Left colon (tissue), 2 donors: Measurements from ENCODE around the gene SFTPA2. TPM values are rescaled to one million over a fixed set of nuclear protein-coding genes. Genes with fewer than 3 reads are reported as not detected.
"Not testable (repeated sequence)": the region's sequence is repeated elsewhere in the genome, so short reads cannot be mapped to it uniquely, and the experiment has no call there.

Source experiments
- ATAC-seq: fragments of 200-7000 bp; cut with Tn5 transposase; one replicate; pipeline ENCODE4 v1.9.1; 2020; ENCODE audit warnings: mild to moderate bottlenecking, moderate library complexity
- DNase-seq, 2 donors: peaks; one replicate each; pipeline ENCODE4 v3.0.0-alpha.2; 2020
- intact Hi-C, 2 donors: fragments of 100-400 bp; cut with DNase I in 1 of 2; cut with micrococcal nuclease in 1 of 2; formaldehyde crosslinking; loops; one replicate each; pipeline versions ENCODE4 v1.11.2 to v1.14.0; 2022; cut with DNase I, micrococcal nuclease
- long read RNA-seq: library from polyadenylated mRNA; unstranded; transcript quantifications from one replicate; pipeline ENCODE4 v2.0.0, GENCODE V29; 2021
- total RNA-seq, 2 donors: library from RNA; stranded (reverse); fragmentation: NEBNext Ultra II Directional; extraction: Animal tissue kit (Norgen Biotek cat#: 25700); gene quantifications; one replicate each; pipeline ENCODE4 v1.2.1, GENCODE V29; 2021
- donor health status: DM: no; HTN: no; CAD: no.
- donor health status: DM: yes; HTN: yes; CAD: no.

Gene SFTPA2
- total RNA-seq, result 1 to 10 TPM; 1.6 to 3.5 TPM
- long read RNA-seq, result 0 reads

DNA sequence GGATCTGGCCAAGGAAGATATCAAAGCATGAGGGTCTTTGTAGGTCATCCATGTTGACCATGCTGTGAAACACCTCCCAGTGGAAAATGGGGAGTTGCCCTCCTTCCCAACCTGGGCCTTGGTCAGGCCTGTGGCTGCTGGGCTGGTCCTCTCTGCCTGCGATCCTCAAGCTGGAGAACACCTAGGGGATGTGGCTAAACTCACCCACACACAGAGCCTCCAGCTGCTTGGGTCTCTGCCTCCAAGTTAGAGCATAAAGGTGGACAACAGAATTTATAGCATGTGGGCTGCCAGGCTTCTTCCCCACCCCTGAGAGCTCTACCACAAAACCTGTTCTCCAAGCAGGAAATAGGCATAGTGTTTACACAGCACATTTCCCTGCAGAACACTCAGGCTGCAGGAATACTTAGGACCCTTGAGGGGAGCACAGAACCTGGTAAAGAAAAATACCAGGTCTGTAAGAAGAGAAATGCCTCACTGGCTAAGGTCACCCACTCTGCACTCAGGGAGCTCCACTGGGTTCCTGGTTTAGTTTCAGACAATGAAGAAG, at the start of gene SFTPA2:
TSS of gene SFTPA2 (minus strand) at position 248 of the 550 bp plus-strand sequence. CDS start 924 bp downstream, outside the sequence.
- ATAC-seq (peak; percentile 78), DNase-seq (peak in 1 of 2 donors; percentile 14)
- intact Hi-C loops, result no loop called here

DNA sequence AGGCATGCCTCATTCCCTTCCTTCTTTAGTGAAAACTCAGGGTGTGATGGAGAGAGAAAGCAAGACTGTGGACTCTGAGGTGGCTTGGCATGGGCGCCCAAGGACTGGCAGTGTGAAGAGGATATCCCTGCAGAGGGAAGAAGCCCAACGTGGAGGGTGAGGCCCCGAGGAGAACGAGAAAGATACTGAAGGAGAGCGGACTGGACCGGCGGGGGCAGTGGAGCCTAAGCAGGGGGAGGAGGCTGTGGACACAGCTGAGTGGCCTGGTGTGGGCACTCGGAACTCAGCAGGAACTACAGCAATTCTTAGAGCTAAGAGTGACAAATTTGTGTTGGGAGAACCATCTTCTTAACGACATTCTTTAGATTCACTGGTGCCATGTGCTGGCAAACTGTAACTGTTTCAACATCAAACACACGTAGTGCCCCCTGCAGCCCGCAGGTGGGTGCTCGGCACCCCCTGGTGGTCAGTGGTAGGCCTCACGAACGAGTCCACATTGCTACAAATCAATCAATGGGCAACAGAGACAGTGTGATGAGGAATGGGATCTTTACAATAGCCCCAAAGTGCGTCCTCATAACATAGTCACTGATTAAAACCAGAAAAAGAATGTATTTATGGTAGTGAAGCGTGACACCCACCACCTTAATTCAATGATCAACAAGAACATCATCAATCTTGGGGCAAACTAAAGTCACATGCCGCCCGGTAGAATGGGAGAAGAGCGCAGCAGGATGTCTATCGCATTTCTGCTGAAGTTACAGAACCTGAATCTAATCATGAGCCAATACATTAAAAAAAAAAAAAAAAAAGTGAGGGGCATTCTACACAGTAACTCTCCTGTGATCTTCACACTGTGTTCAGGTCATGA, 48.5 kb upstream of the SFTPA2 start:
- intact Hi-C loops, result no loop called here
- DNase-seq (peak in 1 of 2 donors; percentile 58), ATAC-seq (peak; percentile 62)

- no peak for ATAC-seq
- intact Hi-C loops, result no loop called here
Observed at GRCh38 chr10:79605308-79605707, 45.1 kb upstream of the SFTPA2 start.

GRCh38 chr10:79604294-79604693, 44.1 kb upstream of the SFTPA2 start:
- no peak for DNase-seq
- intact Hi-C loops, result no loop called here
- ATAC-seq, result no peak

More at GRCh38 chr10:79605308-79605707, 45.1 kb upstream of the SFTPA2 start:
- DNase-seq, result no peak

DNA sequence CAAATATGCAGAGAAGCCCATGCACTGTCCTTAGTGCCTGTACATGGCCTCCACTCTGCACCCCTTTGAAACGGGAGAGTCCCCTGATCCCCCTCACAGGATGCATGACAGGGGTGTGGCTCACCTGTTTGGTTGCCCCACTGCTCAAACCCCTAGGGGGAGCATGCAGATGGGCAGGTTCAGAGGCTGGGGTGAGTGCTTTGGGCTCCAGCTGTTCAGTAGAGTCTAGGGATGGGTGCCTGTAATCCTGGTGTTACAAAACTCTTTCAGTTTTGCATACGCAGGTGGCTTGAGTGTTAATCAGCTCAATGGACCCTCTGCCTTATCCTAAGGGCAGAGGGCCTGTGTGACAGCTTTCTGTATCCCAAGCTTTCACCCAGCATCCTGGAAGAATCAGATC, 42.7 kb upstream of the SFTPA2 start:
- intact Hi-C loops, result no loop called here
- no peak for ATAC-seq
- no peak for DNase-seq

- no peak for ATAC-seq
- DNase-seq, result no peak
- intact Hi-C loops, result no loop called here
Observed at GRCh38 chr10:79601939-79602338, 41.7 kb upstream of the SFTPA2 start.

- intact Hi-C loops, DNase-seq, ATAC-seq: not testable (repeated sequence)
Observed at GRCh38 chr10:79599644-79600043, 39.4 kb upstream of the SFTPA2 start.

GRCh38 chr10:79595510-79595909, 35.3 kb upstream of the SFTPA2 start:
- ATAC-seq, result no peak
- intact Hi-C loops, result no loop called here

DNA sequence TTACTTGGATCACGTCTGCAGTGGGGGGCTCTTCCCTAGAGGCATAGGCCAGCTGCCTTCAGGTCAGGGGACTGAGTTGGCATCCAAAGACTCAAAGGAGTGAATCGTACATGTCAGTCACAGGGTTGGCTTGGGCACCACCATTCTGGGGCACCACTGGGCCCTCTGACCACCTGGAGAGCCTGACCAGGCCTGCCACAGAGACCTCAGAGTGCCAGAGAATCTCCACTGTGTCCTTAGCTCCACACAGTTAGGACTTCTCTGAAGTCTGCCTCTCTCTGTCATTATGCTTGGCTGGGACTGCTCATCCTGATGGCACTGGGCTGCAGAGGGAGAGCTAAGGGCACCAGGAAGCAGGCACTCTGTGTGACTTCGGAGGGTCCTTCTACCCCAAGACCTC, 34.4 kb upstream of the SFTPA2 start:
- intact Hi-C loops, ATAC-seq, DNase-seq: not testable (repeated sequence)

More at GRCh38 chr10:79595510-79595909, 35.3 kb upstream of the SFTPA2 start:
- no peak for DNase-seq

- no peak for DNase-seq
- no peak for ATAC-seq
- intact Hi-C loops, result no loop called here
Observed at GRCh38 chr10:79593377-79593776, 33.2 kb upstream of the SFTPA2 start.

- ATAC-seq, result no peak
- intact Hi-C loops, result no loop called here
Observed at GRCh38 chr10:79588800-79589199, 28.6 kb upstream of the SFTPA2 start.

GRCh38 chr10:79586933-79587332, 26.7 kb upstream of the SFTPA2 start:
- no peak for ATAC-seq
- DNase-seq, result no peak
- intact Hi-C loops, result no loop called here

More at GRCh38 chr10:79588800-79589199, 28.6 kb upstream of the SFTPA2 start:
- no peak for DNase-seq

GRCh38 chr10:79585870-79586527, 25.8 kb upstream of the SFTPA2 start:
- intact Hi-C loops, result no loop called here

GRCh38 chr10:79583488-79584024, 23.3 kb upstream of the SFTPA2 start:
- DNase-seq, result no peak
- intact Hi-C loops, result no loop called here
- ATAC-seq, result no peak

More at GRCh38 chr10:79585870-79586527, 25.8 kb upstream of the SFTPA2 start:
- DNase-seq (no peak), ATAC-seq (no peak)

GRCh38 chr10:79582954-79583353, 22.7 kb upstream of the SFTPA2 start:
- intact Hi-C loops, ATAC-seq, DNase-seq: not testable (repeated sequence)

GRCh38 chr10:79582096-79582495, 21.9 kb upstream of the SFTPA2 start:
- ATAC-seq (no peak), DNase-seq (no peak)
- intact Hi-C loops, result no loop called here

GRCh38 chr10:79581044-79581443, 20.8 kb upstream of the SFTPA2 start:
- ATAC-seq, result no peak
- DNase-seq, result no peak
- intact Hi-C loops, result no loop called here

GRCh38 chr10:79579361-79579760, 19.2 kb upstream of the SFTPA2 start:
- no peak for DNase-seq
- intact Hi-C loops, result no loop called here
- no peak for ATAC-seq

DNA sequence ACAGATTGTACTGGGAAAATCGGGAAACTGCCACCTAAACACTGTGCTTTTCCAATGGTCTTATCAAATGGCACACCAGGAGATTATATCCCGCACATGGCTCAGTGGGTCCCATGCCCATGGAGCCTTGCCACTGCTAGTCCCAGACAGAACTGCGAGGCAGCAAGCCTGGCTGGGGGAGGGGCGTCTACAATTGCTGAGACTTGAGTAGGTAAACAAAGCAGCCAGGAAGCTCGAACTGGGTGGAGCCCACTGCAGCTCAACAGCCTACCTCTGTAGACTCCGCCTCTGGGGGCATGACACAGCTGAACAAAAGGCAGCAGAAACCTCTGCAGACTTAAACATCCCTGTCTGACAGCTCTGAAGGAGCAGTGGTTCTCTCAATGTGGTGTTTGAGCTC, 10.4 kb upstream of the SFTPA2 start:
- ATAC-seq, intact Hi-C loops, DNase-seq: not testable (repeated sequence)
